Ureter (tissue), 1 donor: ENCODE measurements around the gene CDH26. TPM values are rescaled to one million over a fixed set of nuclear protein-coding genes. Genes with fewer than 3 reads are reported as not detected.
"Not testable (repeated sequence)": the region's sequence is repeated elsewhere in the genome, so short reads cannot be mapped to it uniquely, and the experiment has no call there.

Experiments
- DNase-seq: peaks from one replicate; pipeline ENCODE4 v3.0.0-alpha.2; 2020; ENCODE audit warnings: low spot score
- total RNA-seq: library from RNA; stranded (reverse); gene quantifications from one replicate; pipeline ENCODE4 v1.2.4, GENCODE V29; 2023
- donor health status: DM: yes; HTN: yes; CAD: no.

The CDH26 gene
- total RNA-seq, 1 donor from 2014 or later = 31.0 TPM

GRCh38 chr20:59940956-59941294 is 17.3 kb upstream of the CDH26 start:
- DNase-seq = no peak

- DNase-seq = no peak
Measured at GRCh38 chr20:59942245-59942644, 16.0 kb upstream of the CDH26 start.

GRCh38 chr20:59944726-59945125 is 13.5 kb upstream of the CDH26 start:
- no peak for DNase-seq

GRCh38 chr20:59945175-59945574 is 13.0 kb upstream of the CDH26 start:
- DNase-seq = no peak

GRCh38 chr20:59945731-59946130 is 12.5 kb upstream of the CDH26 start:
- DNase-seq = no peak

- DNase-seq = no peak
Measured at GRCh38 chr20:59947376-59947775, 10.8 kb upstream of the CDH26 start.

GRCh38 chr20:59948212-59948611 is 10.0 kb upstream of the CDH26 start:
- DNase-seq = no peak

GRCh38 chr20:59948828-59949720 is 9.1 kb upstream of the CDH26 start:
- no peak for DNase-seq

GRCh38 chr20:59949911-59950310 is 8.3 kb upstream of the CDH26 start:
- DNase-seq = no peak

- no peak for DNase-seq
Measured at GRCh38 chr20:59954718-59955117, 3.5 kb upstream of the CDH26 start.

- DNase-seq = no peak
Measured at GRCh38 chr20:59955131-59955796, 3.0 kb upstream of the CDH26 start.

GRCh38 chr20:59957568-59957967 is 655 bp upstream of the CDH26 start:
- DNase-seq = not testable (repeated sequence)

GRCh38 chr20:59958626-59959025 is 403 bp downstream of the CDH26 start:
- no peak for DNase-seq

- DNase-seq = no peak
Measured at GRCh38 chr20:59961423-59961822, 3.2 kb downstream of the CDH26 start.

- DNase-seq = no peak
Measured at GRCh38 chr20:59962155-59962554, 3.9 kb downstream of the CDH26 start.

GRCh38 chr20:59966428-59966827 is 8.2 kb downstream of the CDH26 start:
- no peak for DNase-seq

- no peak for DNase-seq
Measured at GRCh38 chr20:59971428-59971827, 13.2 kb downstream of the CDH26 start.

GRCh38 chr20:59972037-59972801 is 14.0 kb downstream of the CDH26 start:
- no peak for DNase-seq

- DNase-seq = no peak
Measured at GRCh38 chr20:59976156-59976782, 18.0 kb downstream of the CDH26 start.

GRCh38 chr20:59977086-59977485 is 18.9 kb downstream of the CDH26 start:
- DNase-seq = no peak

GRCh38 chr20:59983076-59983475 is 24.9 kb downstream of the CDH26 start:
- DNase-seq = no peak

- no peak for DNase-seq
Measured at GRCh38 chr20:59984541-59984940, 26.3 kb downstream of the CDH26 start.
